SU-DHL-6 (cell line): ENCODE measurements around the gene CDC45.
A peak's percentile ranks its signal among the peaks of the same experiment; 100 is the strongest.

ENCODE experiments used
- H2AFZ ChIP-seq: fragments of 200-600 bp; sonication (generic); 2 replicates; pipeline ENCODE4 v1.6.1; 2014; ENCODE audit warnings: low read depth, mild to moderate bottlenecking, moderate library complexity, mixed read lengths, antibody characterized with exemption, low read length; ENCODE audit not compliant: severe bottlenecking
- H3F3A ChIP-seq: fragments of 200-600 bp; shearing (Covaris generic); 2 replicates; pipeline ENCODE4 v1.6.0; 2016; ENCODE audit warnings: antibody characterized with exemption, mild to moderate bottlenecking; ENCODE audit not compliant: insufficient read depth
- H3K27ac ChIP-seq: fragments of 200-600 bp; sonication (generic); 2 replicates; pipeline ENCODE4 v1.5.1; 2016; ENCODE audit warnings: low read depth, mild to moderate bottlenecking, low read length, moderate library complexity, mixed read lengths
- H3K27me3 ChIP-seq: fragments of 200-600 bp; sonication (generic), shearing (Covaris generic); 2 replicates; pipeline ENCODE4 v1.6.0; 2014; ENCODE audit warnings: mild to moderate bottlenecking, low read length
- H3K36me3 ChIP-seq: fragments of 200-600 bp; sonication (generic); 2 replicates; pipeline ENCODE4 v1.6.1; 2014; ENCODE audit warnings: mild to moderate bottlenecking, low read length, mixed read lengths
- H3K4me2 ChIP-seq: fragments of 300-600, 200-600 bp; shearing (Covaris generic), sonication (generic); 2 replicates; pipeline ENCODE4 v1.6.0; 2014; ENCODE audit warnings: low read length, low read depth, mild to moderate bottlenecking; ENCODE audit not compliant: poor library complexity, severe bottlenecking
- H3K4me3 ChIP-seq: fragments of 200-600 bp; sonication (generic); 2 replicates; pipeline ENCODE4 v1.5.1; 2014; ENCODE audit warnings: antibody characterized with exemption, low read length, mild to moderate bottlenecking, mixed read lengths; ENCODE audit not compliant: insufficient read depth, poor library complexity, severe bottlenecking
- H3K79me2 ChIP-seq: fragments of 200-600 bp; sonication (generic); 2 replicates; pipeline ENCODE4 v1.6.1; 2014; ENCODE audit warnings: mild to moderate bottlenecking, low read length, moderate library complexity; ENCODE audit not compliant: insufficient read depth
- H3K9ac ChIP-seq: fragments of 200-600 bp; sonication (generic); 2 replicates; pipeline ENCODE4 v1.7.0; 2014; ENCODE audit warnings: mild to moderate bottlenecking, low read length
- H3K9me2 ChIP-seq: fragments of 200-600 bp; sonication (generic); replicated peaks from 2 replicates; pipeline ENCODE4 v1.6.1; 2014; ENCODE audit warnings: low read length; ENCODE audit not compliant: insufficient read depth
- H3K9me3 ChIP-seq: fragments of 200-600 bp; sonication (generic); 2 replicates; pipeline ENCODE4 v1.6.1; 2014; ENCODE audit warnings: low read length, mixed read lengths; ENCODE audit not compliant: insufficient read depth
- H4K20me1 ChIP-seq: fragments of 200-600 bp; sonication (generic); 2 replicates; pipeline ENCODE4 v1.6.1; 2014; ENCODE audit warnings: low read depth, mild to moderate bottlenecking, antibody characterized with exemption, low read length, moderate library complexity, mixed read lengths
- EZH2phosphoT487 ChIP-seq: fragments of 200-600 bp; sonication (generic), shearing (Covaris generic); conservative IDR thresholded peaks from 2 replicates; pipeline ENCODE4 v1.6.1; 2018; ENCODE audit warnings: mild to moderate bottlenecking, antibody characterized with exemption, low read length, moderate library complexity, mixed read lengths
- TF ChIP-seq, protein P1 (sequence below): fragments of 200-600 bp; sonication (generic); IDR thresholded peaks from one replicate; pipeline ENCODE4 v1.5.1; 2017; ENCODE audit warnings: antibody characterized with exemption, mild to moderate bottlenecking, low read length, moderate library complexity; ENCODE audit not compliant: insufficient read depth, poor library complexity, severe bottlenecking

The CDC45 gene

GRCh38 chr22:19448739-19449421, 30.8 kb upstream of the CDC45 start:
- no peaks in the 10 kb centered on the region for H3K9me3 ChIP-seq
- no peaks in the 10 kb centered on the region for H3K36me3 ChIP-seq
- peak overlapping the region; percentile 64 for H3K4me2 ChIP-seq
- no peaks in the 10 kb centered on the region for H3K9me2 ChIP-seq
- H4K20me1 ChIP-seq: no peaks in the 10 kb centered on the region
- H3K27me3 ChIP-seq: no peaks in the 10 kb centered on the region
- TF ChIP-seq EZH2phosphoT487: no peak
- TF ChIP-seq, protein P1, sequence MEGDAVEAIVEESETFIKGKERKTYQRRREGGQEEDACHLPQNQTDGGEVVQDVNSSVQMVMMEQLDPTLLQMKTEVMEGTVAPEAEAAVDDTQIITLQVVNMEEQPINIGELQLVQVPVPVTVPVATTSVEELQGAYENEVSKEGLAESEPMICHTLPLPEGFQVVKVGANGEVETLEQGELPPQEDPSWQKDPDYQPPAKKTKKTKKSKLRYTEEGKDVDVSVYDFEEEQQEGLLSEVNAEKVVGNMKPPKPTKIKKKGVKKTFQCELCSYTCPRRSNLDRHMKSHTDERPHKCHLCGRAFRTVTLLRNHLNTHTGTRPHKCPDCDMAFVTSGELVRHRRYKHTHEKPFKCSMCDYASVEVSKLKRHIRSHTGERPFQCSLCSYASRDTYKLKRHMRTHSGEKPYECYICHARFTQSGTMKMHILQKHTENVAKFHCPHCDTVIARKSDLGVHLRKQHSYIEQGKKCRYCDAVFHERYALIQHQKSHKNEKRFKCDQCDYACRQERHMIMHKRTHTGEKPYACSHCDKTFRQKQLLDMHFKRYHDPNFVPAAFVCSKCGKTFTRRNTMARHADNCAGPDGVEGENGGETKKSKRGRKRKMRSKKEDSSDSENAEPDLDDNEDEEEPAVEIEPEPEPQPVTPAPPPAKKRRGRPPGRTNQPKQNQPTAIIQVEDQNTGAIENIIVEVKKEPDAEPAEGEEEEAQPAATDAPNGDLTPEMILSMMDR: no peak
- peak overlapping the region; percentile 66 for H3K4me3 ChIP-seq
- peak overlapping the region; percentile 68 for H3K9ac ChIP-seq
- H3K27ac ChIP-seq: peak overlapping the region; percentile 74; the same call in 1 of the 2 replicates
- no peak overlapping the region for H2AFZ ChIP-seq
- H3F3A ChIP-seq: 0 out of 2 replicates have a peak, but pooled peaks cover 7% of the 10 kb centered on the region
- peaks cover 38% of the 10 kb centered on the region for H3K79me2 ChIP-seq

GRCh38 chr22:19449422-19449767, 30.3 kb upstream of the CDC45 start:
- H3K36me3 ChIP-seq: no peaks in the 10 kb centered on the region
- no peak overlapping the region for H3K27ac ChIP-seq
- H4K20me1 ChIP-seq: no peaks in the 10 kb centered on the region
- TF ChIP-seq, protein P1: no peak
- TF ChIP-seq EZH2phosphoT487: no peak
- no peaks in the 10 kb centered on the region for H3K9me3 ChIP-seq
- no peaks in the 10 kb centered on the region for H3K9me2 ChIP-seq
- peaks cover 35% of the 10 kb centered on the region for H3K79me2 ChIP-seq
- H3K27me3 ChIP-seq: no peaks in the 10 kb centered on the region
- no peak overlapping the region for H2AFZ ChIP-seq
- H3K9ac ChIP-seq: no peak overlapping the region
- H3F3A ChIP-seq: 0 out of 2 replicates have a peak, but pooled peaks cover 7% of the 10 kb centered on the region
- no peak overlapping the region for H3K4me3 ChIP-seq
- peak overlapping the region; percentile 64 for H3K4me2 ChIP-seq

DNA sequence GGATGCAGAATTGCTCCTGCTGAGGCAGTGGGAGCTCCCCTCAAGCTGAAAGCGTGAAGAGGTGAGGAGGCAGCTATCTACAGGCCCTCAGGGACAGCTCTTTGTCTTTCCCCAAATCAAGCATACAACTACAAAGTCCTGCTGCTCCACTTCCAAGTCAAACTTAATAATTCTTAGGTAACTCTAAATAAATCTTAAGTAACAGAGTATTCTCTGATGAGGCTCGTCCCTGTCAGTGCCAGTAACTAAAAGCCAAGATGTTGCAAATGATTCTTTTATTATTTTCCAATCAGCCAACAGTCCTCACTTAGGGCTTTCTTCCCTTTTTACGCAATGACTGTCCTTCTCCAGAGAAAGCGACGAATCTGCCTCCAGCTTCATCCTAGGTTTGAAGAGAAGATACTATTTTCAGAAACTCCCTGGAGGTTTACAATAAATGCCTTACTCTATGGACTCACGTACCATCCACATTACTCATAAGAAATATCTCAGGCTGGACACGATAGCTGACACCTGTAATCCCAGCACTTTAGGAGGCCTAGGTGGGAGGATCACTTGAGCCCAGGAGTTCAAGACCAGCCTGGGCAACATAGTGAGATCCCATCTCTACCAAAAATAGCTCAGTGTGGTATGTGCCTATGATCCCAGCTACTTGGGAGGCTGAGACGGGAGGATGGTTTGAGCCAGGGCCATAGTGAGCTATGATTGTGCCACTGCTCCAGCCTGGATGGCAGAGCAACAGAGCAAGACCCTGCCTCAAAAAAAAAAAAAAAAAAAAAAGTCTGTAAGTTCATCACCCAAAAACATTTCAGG, 29.2 kb upstream of the CDC45 start:
- Histone ChIP-seq H3F3A (0 out of 2 replicates have a peak, but pooled peaks cover 7% of the 10 kb centered on the region), H3K9ac (no peak overlapping the region), H3K36me3 (no peaks in the 10 kb centered on the region)

More for the DNA sequence above, 29.2 kb upstream of the CDC45 start:
- no peaks in the 10 kb centered on the region for H3K9me2 ChIP-seq
- no peak overlapping the region for H3K27ac ChIP-seq
- no peaks in the 10 kb centered on the region for H4K20me1 ChIP-seq
- H2AFZ ChIP-seq: no peak overlapping the region
- no peak for TF ChIP-seq EZH2phosphoT487
- TF ChIP-seq, protein P1: no peak
- no peak overlapping the region for H3K4me3 ChIP-seq
- peaks cover 23% of the 10 kb centered on the region for H3K79me2 ChIP-seq
- H3K27me3 ChIP-seq: no peaks in the 10 kb centered on the region
- H3K4me2 ChIP-seq: no peak overlapping the region
- no peaks in the 10 kb centered on the region for H3K9me3 ChIP-seq
